Measurements from ENCODE around the gene RGMA.

Gene RGMA

DNA sequence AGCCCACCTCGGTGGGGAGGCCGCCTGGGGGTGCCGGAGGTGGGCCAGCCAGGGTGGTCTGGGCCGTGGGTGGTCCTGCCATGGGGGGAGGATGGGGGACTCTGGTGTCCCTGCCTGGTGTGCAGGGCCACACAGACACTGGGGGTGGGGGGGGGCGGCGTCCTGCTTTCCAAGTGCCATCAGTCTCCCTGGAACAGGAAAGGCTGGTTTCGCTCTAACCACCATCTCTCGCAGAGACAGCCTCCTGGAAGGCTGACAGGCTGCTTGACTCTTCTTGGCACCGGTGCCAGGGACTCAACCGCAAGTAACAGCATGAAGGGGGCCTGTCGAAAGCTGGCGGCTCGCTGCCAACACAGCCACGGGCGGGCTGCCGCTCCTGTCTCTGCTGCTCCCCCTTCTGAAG, 40.3 kb downstream of the RGMA start:
- H3K4me3 ChIP-seq (ENCODE audit: low read depth, low read length) = no peak overlapping the region
- TF ChIP-seq, protein P1, sequence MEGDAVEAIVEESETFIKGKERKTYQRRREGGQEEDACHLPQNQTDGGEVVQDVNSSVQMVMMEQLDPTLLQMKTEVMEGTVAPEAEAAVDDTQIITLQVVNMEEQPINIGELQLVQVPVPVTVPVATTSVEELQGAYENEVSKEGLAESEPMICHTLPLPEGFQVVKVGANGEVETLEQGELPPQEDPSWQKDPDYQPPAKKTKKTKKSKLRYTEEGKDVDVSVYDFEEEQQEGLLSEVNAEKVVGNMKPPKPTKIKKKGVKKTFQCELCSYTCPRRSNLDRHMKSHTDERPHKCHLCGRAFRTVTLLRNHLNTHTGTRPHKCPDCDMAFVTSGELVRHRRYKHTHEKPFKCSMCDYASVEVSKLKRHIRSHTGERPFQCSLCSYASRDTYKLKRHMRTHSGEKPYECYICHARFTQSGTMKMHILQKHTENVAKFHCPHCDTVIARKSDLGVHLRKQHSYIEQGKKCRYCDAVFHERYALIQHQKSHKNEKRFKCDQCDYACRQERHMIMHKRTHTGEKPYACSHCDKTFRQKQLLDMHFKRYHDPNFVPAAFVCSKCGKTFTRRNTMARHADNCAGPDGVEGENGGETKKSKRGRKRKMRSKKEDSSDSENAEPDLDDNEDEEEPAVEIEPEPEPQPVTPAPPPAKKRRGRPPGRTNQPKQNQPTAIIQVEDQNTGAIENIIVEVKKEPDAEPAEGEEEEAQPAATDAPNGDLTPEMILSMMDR (conservative IDR thresholded peaks at IDR 0.05; ENCODE audit: low read depth, low read length) = no peak
- no peak for DNase-seq (ENCODE audit: low read depth)

DNA sequence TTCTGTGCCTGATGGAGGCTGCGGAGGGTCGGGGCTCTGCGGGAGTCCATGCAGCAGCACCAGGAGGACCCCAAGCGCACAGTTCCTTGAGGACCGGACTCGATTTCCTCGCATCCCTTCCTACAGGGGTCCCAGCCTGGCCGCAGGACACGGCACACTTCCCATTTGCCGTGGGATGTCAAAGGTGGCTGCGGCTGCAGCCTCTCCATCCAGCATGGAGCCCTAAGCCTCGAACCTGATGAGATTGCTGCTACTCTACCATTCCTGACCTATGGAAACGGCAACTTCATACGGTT, 40.6 kb downstream of the RGMA start:
- DNase-seq (ENCODE audit: low read depth) = no peak
- TF ChIP-seq, protein P1 (conservative IDR thresholded peaks at IDR 0.05; ENCODE audit: low read depth, low read length) = no peak

DNA sequence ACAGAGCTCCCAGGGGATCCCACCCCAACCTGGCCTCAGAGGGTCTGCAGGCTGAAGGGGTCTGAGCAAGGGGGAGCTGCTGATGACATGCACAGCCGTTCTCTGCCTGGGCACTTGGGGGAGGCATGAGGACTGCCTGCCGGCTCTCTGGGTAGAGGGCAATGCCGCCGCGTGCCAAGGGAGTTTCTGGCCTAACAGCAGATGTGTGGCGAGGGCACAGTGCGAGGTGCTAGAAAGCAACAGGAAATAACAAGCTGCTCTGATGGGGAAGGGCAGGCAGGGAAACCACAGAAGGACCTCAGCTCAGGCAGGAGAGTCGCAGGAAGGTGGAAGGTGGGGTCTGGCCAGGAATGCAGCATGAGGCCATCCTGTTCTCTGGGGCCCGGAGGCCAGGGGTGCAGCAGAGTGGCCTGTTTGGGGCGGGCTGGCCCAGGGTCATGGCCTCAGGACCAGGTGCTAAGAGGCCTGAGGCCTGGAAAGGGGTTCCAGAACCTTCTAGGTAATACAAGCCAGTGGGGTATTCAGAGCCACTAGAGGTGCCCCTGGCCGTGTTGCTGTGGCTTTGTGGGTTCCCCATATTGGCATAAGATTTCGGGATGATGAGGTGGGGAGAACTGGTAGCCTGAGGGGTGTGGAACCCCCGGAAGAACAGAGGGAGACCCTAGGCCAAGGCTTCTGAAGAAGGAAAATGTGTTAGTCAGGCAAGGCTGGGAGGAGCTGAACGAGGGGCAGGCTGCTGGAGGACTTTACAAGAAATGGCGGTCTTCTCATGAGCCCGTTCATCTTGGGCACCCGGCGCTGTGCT, 41.2 kb downstream of the RGMA start:
- TF ChIP-seq, protein P1 (conservative IDR thresholded peaks at IDR 0.05; ENCODE audit: low read depth, low read length) = no peak
- H3K4me3 ChIP-seq (ENCODE audit: low read depth, low read length) = no peak overlapping the region
- no peak for DNase-seq (ENCODE audit: low read depth)

More for the DNA sequence above, 40.6 kb downstream of the RGMA start:
- no peak overlapping the region for H3K4me3 ChIP-seq (ENCODE audit: low read depth, low read length)

DNA sequence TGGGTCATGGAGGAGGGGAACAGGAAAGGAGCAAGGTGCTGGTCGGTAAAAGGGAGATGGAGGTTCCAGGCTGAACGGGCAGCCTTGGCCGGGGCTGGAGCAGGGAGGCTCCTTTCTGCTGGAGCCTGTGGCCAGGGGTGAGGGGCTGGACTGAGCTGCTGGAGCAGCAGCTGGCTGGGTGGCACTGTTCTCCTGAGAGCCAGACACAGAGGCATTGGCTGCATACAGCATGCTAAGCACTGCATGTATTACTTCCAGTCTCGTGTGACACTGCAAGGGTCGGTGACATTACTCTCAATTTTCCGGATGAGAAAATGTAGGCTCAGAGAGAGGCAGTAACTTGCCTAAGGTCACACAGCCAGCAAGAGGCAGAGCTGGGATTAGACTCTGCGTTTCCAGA, 42.3 kb downstream of the RGMA start:
- no peak overlapping the region for H3K4me3 ChIP-seq (ENCODE audit: low read depth, low read length)
- DNase-seq (ENCODE audit: low read depth) = no peak
- TF ChIP-seq, protein P1 (conservative IDR thresholded peaks at IDR 0.05; ENCODE audit: low read depth, low read length) = no peak

DNA sequence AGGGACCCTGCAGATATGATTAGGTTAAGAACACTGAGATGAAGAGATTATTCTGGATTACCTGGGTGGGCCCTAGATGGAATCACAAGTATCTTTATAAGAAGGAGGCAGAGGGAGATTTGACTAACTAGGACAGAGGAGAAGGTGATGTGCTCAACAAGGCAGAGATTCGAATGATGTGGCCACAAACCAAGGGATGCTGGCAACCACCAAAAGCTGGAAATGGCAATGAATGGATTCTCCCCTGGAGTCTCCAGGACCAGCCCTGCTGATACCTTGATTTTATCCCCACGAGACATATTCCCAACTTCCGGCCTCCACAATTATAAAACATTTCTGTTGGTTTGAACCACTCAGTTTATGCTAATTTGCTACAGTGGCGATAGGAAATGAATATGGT, 42.9 kb downstream of the RGMA start:
- H3K4me3 ChIP-seq (ENCODE audit: low read depth, low read length) = no peak overlapping the region
- no peak for DNase-seq (ENCODE audit: low read depth)
- TF ChIP-seq, protein P1 (conservative IDR thresholded peaks at IDR 0.05; ENCODE audit: low read depth, low read length) = no peak

DNA sequence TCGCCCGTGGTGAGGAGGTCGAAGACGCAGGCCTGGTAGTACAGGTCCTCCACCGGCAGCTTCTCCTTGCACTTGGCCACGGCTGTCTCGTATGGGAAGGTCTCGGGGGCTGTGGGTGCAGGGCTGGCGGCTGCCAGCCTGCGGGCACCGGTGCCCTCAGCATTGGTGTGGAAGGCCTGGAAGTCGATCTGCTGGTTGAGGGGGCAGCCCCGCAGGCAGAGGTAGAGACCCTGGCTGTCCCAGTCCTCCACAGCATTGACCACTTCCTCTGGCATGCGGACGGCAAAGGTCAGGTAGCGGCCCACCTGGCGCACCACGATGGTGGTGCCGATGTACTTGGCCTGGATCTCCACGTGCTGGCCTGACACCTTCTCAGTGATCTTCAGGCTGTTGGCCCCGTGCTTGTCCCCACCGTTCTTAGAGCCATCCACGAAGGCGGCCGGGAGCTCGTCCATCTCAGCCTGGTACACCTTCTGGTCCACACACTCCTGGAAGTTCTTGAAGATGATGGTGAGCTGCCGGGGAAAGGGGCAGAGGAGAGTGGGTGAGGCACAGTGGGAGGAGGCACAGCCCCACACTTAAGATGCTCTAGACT, 43.7 kb downstream of the RGMA start:
- H3K4me3 ChIP-seq (ENCODE audit: low read depth, low read length) = no peak overlapping the region

More for the DNA sequence above, 43.7 kb downstream of the RGMA start:
- no peak for DNase-seq (ENCODE audit: low read depth)
- TF ChIP-seq, protein P1 (conservative IDR thresholded peaks at IDR 0.05; ENCODE audit: low read depth, low read length) = no peak
